IPS-18a (cell line): ENCODE data around the gene ZDHHC11.
"Not testable (repeated sequence)": the region's sequence is repeated elsewhere in the genome, so short reads cannot be mapped to it uniquely, and the experiment has no call there.

Experiments used
- H3K27ac ChIP-seq: one replicate; pipeline ENCODE4 v1.5.1; 2013; ENCODE audit warnings: low read length
- H3K27me3 ChIP-seq: one replicate; pipeline ENCODE4 v1.6.1; 2013; ENCODE audit warnings: mild to moderate bottlenecking, low read length; ENCODE audit not compliant: control insufficient read depth, insufficient read depth
- H3K36me3 ChIP-seq: one replicate; pipeline ENCODE4 v1.6.1; 2013; ENCODE audit warnings: low read depth, low read length; ENCODE audit not compliant: control insufficient read depth
- H3K4me1 ChIP-seq: one replicate; pipeline ENCODE4 v1.6.1; 2013; ENCODE audit warnings: low read depth, low read length; ENCODE audit not compliant: control insufficient read depth
- H3K4me3 ChIP-seq: one replicate; pipeline ENCODE4 v1.5.1; 2013; ENCODE audit warnings: low read length
- H3K9ac ChIP-seq: one replicate; pipeline ENCODE4 v1.6.1; 2013; ENCODE audit warnings: mild to moderate bottlenecking, low read length, moderate library complexity
- H3K9me3 ChIP-seq: one replicate; pipeline ENCODE4 v1.6.1; 2013; ENCODE audit warnings: low read depth, low read length; ENCODE audit not compliant: control insufficient read depth

Gene ZDHHC11

GRCh38 chr5:846602-847091 is 4.1 kb downstream of the ZDHHC11 start:
- not testable (repeated sequence) for H3K9ac ChIP-seq, H3K27me3 ChIP-seq, H3K9me3 ChIP-seq, H3K4me1 ChIP-seq, H3K4me3 ChIP-seq, H3K36me3 ChIP-seq, H3K27ac ChIP-seq

GRCh38 chr5:845676-846601 is 4.8 kb downstream of the ZDHHC11 start:
- not testable (repeated sequence) for H3K9ac ChIP-seq, H3K9me3 ChIP-seq, H3K36me3 ChIP-seq, H3K4me1 ChIP-seq, H3K27me3 ChIP-seq, H3K4me3 ChIP-seq, H3K27ac ChIP-seq

GRCh38 chr5:845031-845675 is 5.6 kb downstream of the ZDHHC11 start:
- not testable (repeated sequence) for H3K9me3 ChIP-seq, H3K27me3 ChIP-seq, H3K4me1 ChIP-seq, H3K36me3 ChIP-seq, H3K27ac ChIP-seq, H3K9ac ChIP-seq, H3K4me3 ChIP-seq

- H3K27me3 ChIP-seq, H3K27ac ChIP-seq, H3K4me3 ChIP-seq, H3K4me1 ChIP-seq, H3K9me3 ChIP-seq, H3K36me3 ChIP-seq, H3K9ac ChIP-seq: not testable (repeated sequence)
Observed at GRCh38 chr5:844426-844825, 6.4 kb downstream of the ZDHHC11 start.

- not testable (repeated sequence) for H3K4me3 ChIP-seq, H3K9ac ChIP-seq, H3K27ac ChIP-seq, H3K27me3 ChIP-seq, H3K4me1 ChIP-seq, H3K9me3 ChIP-seq, H3K36me3 ChIP-seq
Observed at GRCh38 chr5:843926-844325, 6.9 kb downstream of the ZDHHC11 start.

GRCh38 chr5:843371-843770 is 7.4 kb downstream of the ZDHHC11 start:
- not testable (repeated sequence) for H3K9ac ChIP-seq, H3K9me3 ChIP-seq, H3K4me3 ChIP-seq, H3K27ac ChIP-seq, H3K4me1 ChIP-seq, H3K27me3 ChIP-seq, H3K36me3 ChIP-seq

- H3K9me3 ChIP-seq, H3K27me3 ChIP-seq, H3K4me3 ChIP-seq, H3K9ac ChIP-seq, H3K27ac ChIP-seq, H3K36me3 ChIP-seq, H3K4me1 ChIP-seq: not testable (repeated sequence)
Observed at GRCh38 chr5:842402-843221, 8.2 kb downstream of the ZDHHC11 start.

- H3K36me3 ChIP-seq, H3K27me3 ChIP-seq: not testable (repeated sequence)
Observed at GRCh38 chr5:841531-842401, 9.0 kb downstream of the ZDHHC11 start.

GRCh38 chr5:840974-841435 is 9.8 kb downstream of the ZDHHC11 start:
- not testable (repeated sequence) for H3K27me3 ChIP-seq, H3K9ac ChIP-seq, H3K9me3 ChIP-seq

More at GRCh38 chr5:841531-842401, 9.0 kb downstream of the ZDHHC11 start:
- not testable (repeated sequence) for H3K4me1 ChIP-seq, H3K4me3 ChIP-seq, H3K9ac ChIP-seq, H3K9me3 ChIP-seq, H3K27ac ChIP-seq

GRCh38 chr5:840118-840973 is 10.4 kb downstream of the ZDHHC11 start:
- not testable (repeated sequence) for H3K4me1 ChIP-seq, H3K9ac ChIP-seq, H3K27ac ChIP-seq, H3K9me3 ChIP-seq, H3K36me3 ChIP-seq, H3K27me3 ChIP-seq, H3K4me3 ChIP-seq

More at GRCh38 chr5:840974-841435, 9.8 kb downstream of the ZDHHC11 start:
- not testable (repeated sequence) for H3K4me3 ChIP-seq, H3K4me1 ChIP-seq, H3K27ac ChIP-seq, H3K36me3 ChIP-seq
